ENCODE data around the gene PRR15. TPM values are rescaled to one million over a fixed set of nuclear protein-coding genes. Genes with fewer than 3 reads are reported as not detected.

The PRR15 gene
- total and polyA plus RNA-seq, 2 experiments from 2014 or later, result 9.6 to 17.4 TPM

DNA sequence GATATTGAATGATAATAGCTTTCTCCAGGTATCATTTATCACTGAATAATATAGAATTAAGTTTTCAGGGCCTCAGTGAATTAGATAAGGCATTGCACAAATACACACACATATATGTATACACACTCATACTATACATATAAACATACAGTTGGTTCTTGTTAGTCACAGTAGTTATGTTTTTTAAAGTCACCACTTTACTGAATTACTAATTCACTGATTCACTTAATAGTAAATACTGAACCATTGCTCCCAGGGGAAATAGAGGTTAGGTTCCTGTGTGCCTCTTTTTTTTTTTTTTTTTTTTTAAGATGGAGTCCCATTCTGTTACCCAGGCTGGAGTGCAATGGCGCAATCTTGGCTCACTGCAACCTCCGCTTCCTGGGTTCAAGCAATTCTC lies 33.6 kb downstream of the PRR15 start (continued):
- TF ChIP-seq, protein P1, sequence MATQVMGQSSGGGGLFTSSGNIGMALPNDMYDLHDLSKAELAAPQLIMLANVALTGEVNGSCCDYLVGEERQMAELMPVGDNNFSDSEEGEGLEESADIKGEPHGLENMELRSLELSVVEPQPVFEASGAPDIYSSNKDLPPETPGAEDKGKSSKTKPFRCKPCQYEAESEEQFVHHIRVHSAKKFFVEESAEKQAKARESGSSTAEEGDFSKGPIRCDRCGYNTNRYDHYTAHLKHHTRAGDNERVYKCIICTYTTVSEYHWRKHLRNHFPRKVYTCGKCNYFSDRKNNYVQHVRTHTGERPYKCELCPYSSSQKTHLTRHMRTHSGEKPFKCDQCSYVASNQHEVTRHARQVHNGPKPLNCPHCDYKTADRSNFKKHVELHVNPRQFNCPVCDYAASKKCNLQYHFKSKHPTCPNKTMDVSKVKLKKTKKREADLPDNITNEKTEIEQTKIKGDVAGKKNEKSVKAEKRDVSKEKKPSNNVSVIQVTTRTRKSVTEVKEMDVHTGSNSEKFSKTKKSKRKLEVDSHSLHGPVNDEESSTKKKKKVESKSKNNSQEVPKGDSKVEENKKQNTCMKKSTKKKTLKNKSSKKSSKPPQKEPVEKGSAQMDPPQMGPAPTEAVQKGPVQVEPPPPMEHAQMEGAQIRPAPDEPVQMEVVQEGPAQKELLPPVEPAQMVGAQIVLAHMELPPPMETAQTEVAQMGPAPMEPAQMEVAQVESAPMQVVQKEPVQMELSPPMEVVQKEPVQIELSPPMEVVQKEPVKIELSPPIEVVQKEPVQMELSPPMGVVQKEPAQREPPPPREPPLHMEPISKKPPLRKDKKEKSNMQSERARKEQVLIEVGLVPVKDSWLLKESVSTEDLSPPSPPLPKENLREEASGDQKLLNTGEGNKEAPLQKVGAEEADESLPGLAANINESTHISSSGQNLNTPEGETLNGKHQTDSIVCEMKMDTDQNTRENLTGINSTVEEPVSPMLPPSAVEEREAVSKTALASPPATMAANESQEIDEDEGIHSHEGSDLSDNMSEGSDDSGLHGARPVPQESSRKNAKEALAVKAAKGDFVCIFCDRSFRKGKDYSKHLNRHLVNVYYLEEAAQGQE (IDR thresholded peaks at IDR 0.05; ENCODE audit: unreplicated experiment), result no peak
- TF ChIP-seq, protein P2, sequence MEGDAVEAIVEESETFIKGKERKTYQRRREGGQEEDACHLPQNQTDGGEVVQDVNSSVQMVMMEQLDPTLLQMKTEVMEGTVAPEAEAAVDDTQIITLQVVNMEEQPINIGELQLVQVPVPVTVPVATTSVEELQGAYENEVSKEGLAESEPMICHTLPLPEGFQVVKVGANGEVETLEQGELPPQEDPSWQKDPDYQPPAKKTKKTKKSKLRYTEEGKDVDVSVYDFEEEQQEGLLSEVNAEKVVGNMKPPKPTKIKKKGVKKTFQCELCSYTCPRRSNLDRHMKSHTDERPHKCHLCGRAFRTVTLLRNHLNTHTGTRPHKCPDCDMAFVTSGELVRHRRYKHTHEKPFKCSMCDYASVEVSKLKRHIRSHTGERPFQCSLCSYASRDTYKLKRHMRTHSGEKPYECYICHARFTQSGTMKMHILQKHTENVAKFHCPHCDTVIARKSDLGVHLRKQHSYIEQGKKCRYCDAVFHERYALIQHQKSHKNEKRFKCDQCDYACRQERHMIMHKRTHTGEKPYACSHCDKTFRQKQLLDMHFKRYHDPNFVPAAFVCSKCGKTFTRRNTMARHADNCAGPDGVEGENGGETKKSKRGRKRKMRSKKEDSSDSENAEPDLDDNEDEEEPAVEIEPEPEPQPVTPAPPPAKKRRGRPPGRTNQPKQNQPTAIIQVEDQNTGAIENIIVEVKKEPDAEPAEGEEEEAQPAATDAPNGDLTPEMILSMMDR (conservative IDR thresholded peaks at IDR 0.05; ENCODE audit: low read depth in 2 of 2), result no peak
- TF ChIP-seq EZH2 (IDR thresholded peaks at IDR 0.05; ENCODE audit: low read depth, unreplicated experiment) (no peak), CREB1 (CRISPR knock-in tag; IDR thresholded peaks at IDR 0.05; ENCODE audit: low read depth) (no peak)

DNA sequence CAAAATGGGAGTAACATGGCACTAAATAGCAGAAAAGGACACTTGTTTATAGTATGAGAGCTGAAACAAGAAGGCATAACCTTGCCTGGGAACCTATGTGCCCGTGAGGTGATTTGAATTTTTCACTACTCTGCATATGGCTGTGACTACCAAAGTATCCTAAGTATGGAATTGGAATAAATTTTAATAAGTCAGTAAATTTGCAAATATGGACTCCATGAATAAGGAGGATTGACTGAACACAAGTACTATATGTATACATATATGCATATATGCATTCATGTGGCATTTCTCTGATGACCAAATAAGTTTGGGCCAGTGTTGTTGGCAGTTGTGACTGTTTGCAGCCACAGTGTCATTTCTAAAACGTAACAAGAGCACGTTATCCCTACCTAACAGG lies 34.5 kb downstream of the PRR15 start:
- no peak overlapping the region for H3K4me2 ChIP-seq
- no peaks in the 10 kb centered on the region; the same call in 1 of the 2 replicates for H3K4me1 ChIP-seq (ENCODE audit: insufficient read depth)
- no peaks in the 10 kb centered on the region for H3K9me2 ChIP-seq (ENCODE audit: insufficient read depth)
- H3K9me3 Mint-ChIP-seq, result no peaks in the 10 kb centered on the region
- DNase-seq (ENCODE audit: low spot score), result no peak
- H3K36me3 ChIP-seq (ENCODE audit: insufficient read depth), result no peaks in the 10 kb centered on the region
- H2AFZ ChIP-seq, result no peak overlapping the region
- no peak overlapping the region for H3K27ac Mint-ChIP-seq
- no peak for ATAC-seq
- no peaks in the 10 kb centered on the region for H3K79me2 ChIP-seq (replicated peaks; ENCODE audit: insufficient read depth)
- peaks cover 2% of the 10 kb centered on the region for H3K27me3 Mint-ChIP-seq (ENCODE audit: insufficient read depth, low read depth, poor library complexity)
- no peaks in the 10 kb centered on the region for H3K36me3 Mint-ChIP-seq (ENCODE audit: low read depth)
- no peak overlapping the region for H3K4me3 Mint-ChIP-seq
- H3K4me1 Mint-ChIP-seq, result peaks cover 7% of the 10 kb centered on the region
- no peaks in the 10 kb centered on the region for H3F3A ChIP-seq (replicated peaks; ENCODE audit: low read depth)
- no peaks in the 10 kb centered on the region for H3K27me3 ChIP-seq (ENCODE audit: insufficient read depth)
- H4K20me1 ChIP-seq (replicated peaks; ENCODE audit: insufficient read depth), result no peaks in the 10 kb centered on the region
- no peak overlapping the region for H3K4me3 ChIP-seq
- no peak overlapping the region for H3K27ac ChIP-seq (ENCODE audit: low read depth)
- no peak for TF ChIP-seq POLR2AphosphoS5 (IDR thresholded peaks at IDR 0.05; ENCODE audit: low read depth)
- no peak for TF ChIP-seq EZH2phosphoT487 (IDR thresholded peaks at IDR 0.05; ENCODE audit: unreplicated experiment)
- no peak for TF ChIP-seq ZNF114 (CRISPR knock-in tag; IDR thresholded peaks at IDR 0.05)
- TF ChIP-seq ETS1 (IDR thresholded peaks at IDR 0.05), result no peak
- TF ChIP-seq, protein P2 (conservative IDR thresholded peaks at IDR 0.05; ENCODE audit: low read depth in 2 of 2), result no peak
- TF ChIP-seq CREB1 (CRISPR knock-in tag; IDR thresholded peaks at IDR 0.05; ENCODE audit: low read depth), result no peak
- TF ChIP-seq JUNB (IDR thresholded peaks at IDR 0.05; ENCODE audit: unreplicated experiment), result no peak
- TF ChIP-seq ZNF331 (CRISPR knock-in tag; IDR thresholded peaks at IDR 0.05; ENCODE audit: low read depth), result no peak
- TF ChIP-seq STAT1 (IDR thresholded peaks at IDR 0.05; ENCODE audit: unreplicated experiment), result no peak
- no peak for TF ChIP-seq EZH2 (IDR thresholded peaks at IDR 0.05; ENCODE audit: low read depth, unreplicated experiment)
- TF ChIP-seq NANOG (IDR thresholded peaks at IDR 0.05; ENCODE audit: borderline replicate concordance), result no peak

Data from GM23338 (cell line).